ENCODE results near the gene ARL4D.
"Not testable (repeated sequence)": the region's sequence is repeated elsewhere in the genome, so short reads cannot be mapped to it uniquely, and the experiment has no call there.

- TF ChIP-seq CTCF (IDR thresholded peaks at IDR 0.05; ENCODE audit: poor library complexity); EZH2 (IDR thresholded peaks at IDR 0.05; ENCODE audit: borderline replicate concordance); EZH2phosphoT487 (IDR thresholded peaks at IDR 0.05; ENCODE audit: low read depth, severe bottlenecking, unreplicated experiment): not testable (repeated sequence)
These were observed 22.9 kb upstream of the ARL4D start for GRCh38 chr17:43375915-43376314.
